Measurements from ENCODE around the gene SDCCAG8. TPM values are rescaled to one million over a fixed set of nuclear protein-coding genes. Genes with fewer than 3 reads are reported as not detected.

Gene SDCCAG8
- total and polyA plus RNA-seq, 2 of the 8 experiments (the other 6 are each of a cell fraction or from before 2014, with no cell fraction given): 15.6 to 21.0 TPM

DNA sequence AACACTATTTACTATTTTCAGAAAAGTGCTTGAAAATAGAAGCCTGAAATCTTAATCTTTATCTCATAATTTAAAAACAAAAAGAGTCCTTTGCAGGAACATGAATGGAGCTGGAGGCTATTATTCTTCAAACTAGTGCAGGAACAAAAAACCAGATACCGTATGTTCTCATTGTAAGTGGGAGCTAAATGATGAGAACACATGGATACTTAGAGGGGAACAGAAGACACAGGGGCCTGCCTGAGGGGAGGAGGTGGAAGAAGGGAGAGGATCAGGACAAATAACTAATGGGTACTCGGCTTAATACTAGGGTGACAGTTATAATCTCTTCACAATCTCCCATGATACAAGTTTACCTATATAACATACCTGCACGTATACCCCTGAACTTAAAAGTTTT, 176.3 kb downstream of the SDCCAG8 start:
- no peak overlapping the region for H2BK120ac ChIP-seq (replicated peaks; ENCODE audit: low read depth, low read length)
- no peak overlapping the region for H3K9ac ChIP-seq (replicated peaks in 1 of 4; ENCODE audit: extremely low read depth in 1 of 4, low read depth in 3 of 4, low read length in 3 of 4)
- H3K14ac ChIP-seq (ENCODE audit: insufficient read length): no peak overlapping the region
- H2BK5ac ChIP-seq (ENCODE audit: low read depth, low read length): no peak overlapping the region
- no peaks in the 10 kb centered on the region for H3K79me2 ChIP-seq (ENCODE audit: control insufficient read depth in 1 of 2, insufficient read depth in 2 of 2, low read length in 2 of 2)
- no peak overlapping the region for H3K18ac ChIP-seq (ENCODE audit: extremely low read depth, low read length)
- H2AK5ac ChIP-seq (ENCODE audit: low read depth, low read length): no peak overlapping the region
- H3K4ac ChIP-seq (replicated peaks; ENCODE audit: insufficient read length, low read depth, low read length): no peak overlapping the region
- ChIA-PET CTCF (ENCODE audit: partially characterized antibody) (interaction anchor here (0.6 to 0.7 kb wide), 2 partner anchors 11 to 533 kb away, joined by 3 read pairs; no protein-coding TSS in a partner anchor), POLR2A (ENCODE audit: partially characterized antibody) (no interaction called here)
- no peaks in the 10 kb centered on the region for H3K9me3 ChIP-seq (ENCODE audit: insufficient read depth in 2 of 2, low read depth in 1 of 2, low read length in 1 of 2)
- 92% methylated on average over 3 of the region's 3 CpGs; no CpG with 5 or more reads in 1 of the 2 experiments for WGBS, 2 experiments (ENCODE audit: extremely low coverage in 1 of 2, insufficient coverage in 1 of 2, insufficient read length in 1 of 2, insufficient replicate concordance in 2 of 2, low coverage in 1 of 2, low lambda C conversion rate in 2 of 2, missing lambda C conversion rate in 1 of 2)
- H4K91ac ChIP-seq (replicated peaks; ENCODE audit: insufficient read length, low read length): no peak overlapping the region
- no peaks in the 10 kb centered on the region for H3K36me3 ChIP-seq (ENCODE audit: control insufficient read depth in 2 of 4, insufficient read depth in 4 of 4, low read length in 3 of 4)
- H3K27ac ChIP-seq (ENCODE audit: low read depth, low read length): no peak overlapping the region
- H3K79me1 ChIP-seq (ENCODE audit: low read depth, low read length): no peaks in the 10 kb centered on the region
- H4K8ac ChIP-seq (ENCODE audit: extremely low read depth, insufficient read depth, low read length): no peak overlapping the region
- H2BK20ac ChIP-seq (ENCODE audit: low read length): no peak overlapping the region
- no peak for DNase-seq (ENCODE audit: low read depth in 1 of 2, low spot score in 2 of 2)
- no peak overlapping the region for H3K23ac ChIP-seq (ENCODE audit: insufficient read length)
- no peak overlapping the region for H2BK15ac ChIP-seq (ENCODE audit: low read length)
- H3K4me2 ChIP-seq (ENCODE audit: insufficient read depth in 1 of 2, low read depth in 2 of 2, low read length in 2 of 2): no peak overlapping the region
- H3K23me2 ChIP-seq (ENCODE audit: low read depth, low read length): no peaks in the 10 kb centered on the region
- H3K4me3 ChIP-seq (ENCODE audit: extremely low read depth in 1 of 4, insufficient read depth in 2 of 4, low read depth in 3 of 4, low read length in 4 of 4): no peak overlapping the region
- H3K27me3 ChIP-seq (replicated peaks in 1 of 4; ENCODE audit: control insufficient read depth in 3 of 4, extremely low read depth in 1 of 4, insufficient read depth in 3 of 4, low read length in 3 of 4): no peaks in the 10 kb centered on the region
- no peak for FAIRE-seq
- H2BK12ac ChIP-seq (ENCODE audit: low read depth, low read length): no peak overlapping the region
- no peak overlapping the region for H2AFZ ChIP-seq (ENCODE audit: low read length)
- no peak overlapping the region for H4K5ac ChIP-seq (ENCODE audit: insufficient read length, low read depth, low read length)
- H3K56ac ChIP-seq (replicated peaks; ENCODE audit: insufficient read length, low read depth, low read length): no peak overlapping the region
- H3K4me1 ChIP-seq (replicated peaks in 1 of 4; ENCODE audit: control insufficient read depth in 3 of 4, insufficient read depth in 4 of 4, low read length in 3 of 4): no peaks in the 10 kb centered on the region
- no peaks in the 10 kb centered on the region for H4K20me1 ChIP-seq (replicated peaks in 1 of 2; ENCODE audit: control insufficient read depth in 1 of 2, insufficient read depth in 2 of 2, low read length in 2 of 2)
- TF ChIP-seq CHD2 (IDR thresholded peaks at IDR 0.05; ENCODE audit: low read length): no peak
- TF ChIP-seq SIN3A (conservative IDR thresholded peaks at IDR 0.05 in 1 of 2, IDR thresholded peaks at IDR 0.05 in 1 of 2; ENCODE audit: low read depth in 1 of 2, low read length in 2 of 2): no peak
- TF ChIP-seq, protein P1, sequence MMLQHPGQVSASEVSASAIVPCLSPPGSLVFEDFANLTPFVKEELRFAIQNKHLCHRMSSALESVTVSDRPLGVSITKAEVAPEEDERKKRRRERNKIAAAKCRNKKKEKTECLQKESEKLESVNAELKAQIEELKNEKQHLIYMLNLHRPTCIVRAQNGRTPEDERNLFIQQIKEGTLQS (IDR thresholded peaks at IDR 0.05; ENCODE audit: insufficient read depth, low read depth, low read length): no peak
- TF ChIP-seq KDM1A (IDR thresholded peaks at IDR 0.05; ENCODE audit: borderline replicate concordance, low read length): no peak
- no peak for TF ChIP-seq SP2 (IDR thresholded peaks at IDR 0.05; ENCODE audit: low read length)
- no peak for TF ChIP-seq CTBP2 (IDR thresholded peaks at IDR 0.05; ENCODE audit: borderline replicate concordance, insufficient read depth, insufficient read length, low read length)
- TF ChIP-seq SAP30 (IDR thresholded peaks at IDR 0.05; ENCODE audit: insufficient read depth, insufficient replicate concordance, low read length): no peak
- TF ChIP-seq ZNF274 (IDR thresholded peaks at IDR 0.05; ENCODE audit: borderline replicate concordance, extremely low read depth, low read length): no peak
- no peak for TF ChIP-seq BCL11A (IDR thresholded peaks at IDR 0.05; ENCODE audit: low read depth in 2 of 2, low read length in 2 of 2)
- no peak for TF ChIP-seq CHD1 (IDR thresholded peaks at IDR 0.05; ENCODE audit: low read depth, low read length)
- no peak for TF ChIP-seq EZH2 (IDR thresholded peaks at IDR 0.05; ENCODE audit: low read depth, low read length, severe bottlenecking)
- TF ChIP-seq CEBPB (IDR thresholded peaks at IDR 0.05; ENCODE audit: low read depth, low read length): no peak
- TF ChIP-seq CREB1 (IDR thresholded peaks at IDR 0.05): no peak
- TF ChIP-seq NANOG (IDR thresholded peaks at IDR 0.05; ENCODE audit: insufficient read depth, low read depth, low read length, poor library complexity, severe bottlenecking): no peak

All from H1 (cell line).